HFF-Myc (cell line): ENCODE measurements around the gene TMEM151B.

Source experiments
- DNase-seq: peaks from one replicate; pipeline ENCODE4 v3.0.0-alpha.2; 2011; ENCODE audit warnings: low read depth; ENCODE audit errors: extremely low read depth
- H3K4me3 ChIP-seq: replicated peaks from 2 replicates; pipeline ENCODE4 v1.5.1; 2011; ENCODE audit warnings: low read depth, mild to moderate bottlenecking, control low read depth, low read length
- TF ChIP-seq, protein P1 (sequence below): IDR thresholded peaks from 2 replicates; pipeline ENCODE4 v1.5.1; 2012; ENCODE audit warnings: mild to moderate bottlenecking, low read depth, low read length, control low read depth; ENCODE audit errors: missing control alignments

The TMEM151B gene

DNA sequence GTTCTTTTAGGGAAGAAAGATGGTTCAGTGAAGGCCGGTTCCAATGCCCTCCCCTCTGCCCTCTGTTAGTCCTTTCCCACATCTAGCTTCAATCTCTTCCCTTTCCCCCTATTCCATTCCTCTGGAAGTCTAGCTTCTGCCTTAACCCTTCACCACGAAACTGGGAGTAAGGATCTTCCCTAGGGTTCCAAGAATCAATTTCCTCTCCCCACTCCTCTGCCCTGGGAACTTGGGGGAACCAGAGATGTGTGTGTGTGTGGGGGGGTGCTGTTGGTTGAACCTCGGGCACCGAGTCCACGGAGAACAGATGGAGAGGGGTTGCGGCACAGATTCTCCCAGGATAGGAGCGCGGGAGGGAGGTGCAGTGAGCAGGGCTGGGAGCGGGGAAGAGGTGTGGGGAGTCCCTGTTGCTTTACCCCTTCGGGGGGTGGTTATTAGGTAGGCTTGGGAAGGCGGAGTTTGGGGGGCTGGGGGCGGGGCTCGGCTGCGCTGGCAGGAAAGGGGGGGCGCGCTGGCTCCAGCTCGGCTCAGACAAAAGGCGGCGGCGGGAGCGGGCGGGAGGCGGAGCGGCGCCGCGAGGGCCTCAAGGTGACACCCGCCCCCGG, at the start of gene TMEM151B:
TMEM151B (plus strand) TSS at position 530 of the 605 bp plus-strand sequence. CDS start 293 bp downstream, outside the sequence.
- DNase-seq, result no peak
- TF ChIP-seq, protein P1, sequence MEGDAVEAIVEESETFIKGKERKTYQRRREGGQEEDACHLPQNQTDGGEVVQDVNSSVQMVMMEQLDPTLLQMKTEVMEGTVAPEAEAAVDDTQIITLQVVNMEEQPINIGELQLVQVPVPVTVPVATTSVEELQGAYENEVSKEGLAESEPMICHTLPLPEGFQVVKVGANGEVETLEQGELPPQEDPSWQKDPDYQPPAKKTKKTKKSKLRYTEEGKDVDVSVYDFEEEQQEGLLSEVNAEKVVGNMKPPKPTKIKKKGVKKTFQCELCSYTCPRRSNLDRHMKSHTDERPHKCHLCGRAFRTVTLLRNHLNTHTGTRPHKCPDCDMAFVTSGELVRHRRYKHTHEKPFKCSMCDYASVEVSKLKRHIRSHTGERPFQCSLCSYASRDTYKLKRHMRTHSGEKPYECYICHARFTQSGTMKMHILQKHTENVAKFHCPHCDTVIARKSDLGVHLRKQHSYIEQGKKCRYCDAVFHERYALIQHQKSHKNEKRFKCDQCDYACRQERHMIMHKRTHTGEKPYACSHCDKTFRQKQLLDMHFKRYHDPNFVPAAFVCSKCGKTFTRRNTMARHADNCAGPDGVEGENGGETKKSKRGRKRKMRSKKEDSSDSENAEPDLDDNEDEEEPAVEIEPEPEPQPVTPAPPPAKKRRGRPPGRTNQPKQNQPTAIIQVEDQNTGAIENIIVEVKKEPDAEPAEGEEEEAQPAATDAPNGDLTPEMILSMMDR, result no peak
- H3K4me3 ChIP-seq, result no peak within 1 kb of the TSS

DNA sequence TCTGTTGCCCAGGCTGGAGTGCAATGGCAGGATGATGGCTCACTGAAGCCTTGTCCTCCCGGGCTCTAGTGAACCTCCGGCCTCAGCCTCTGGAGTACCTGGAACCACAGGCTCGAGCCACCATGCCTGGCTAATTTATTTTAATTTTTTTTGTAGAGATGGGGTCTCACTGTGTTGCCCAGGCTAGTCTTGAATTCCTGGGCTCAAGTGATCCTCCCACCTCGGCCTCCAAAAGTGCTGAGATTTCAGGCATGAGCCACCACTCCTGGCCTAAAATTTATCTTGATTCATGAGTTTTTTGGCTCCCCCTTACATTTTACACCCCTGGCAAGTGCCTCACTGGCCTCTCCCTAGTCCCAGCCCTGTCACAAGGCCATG, 49.3 kb upstream of the TMEM151B start:
- DNase-seq, result no peak
- H3K4me3 ChIP-seq, result no peak overlapping the region
- TF ChIP-seq, protein P1, result no peak

DNA sequence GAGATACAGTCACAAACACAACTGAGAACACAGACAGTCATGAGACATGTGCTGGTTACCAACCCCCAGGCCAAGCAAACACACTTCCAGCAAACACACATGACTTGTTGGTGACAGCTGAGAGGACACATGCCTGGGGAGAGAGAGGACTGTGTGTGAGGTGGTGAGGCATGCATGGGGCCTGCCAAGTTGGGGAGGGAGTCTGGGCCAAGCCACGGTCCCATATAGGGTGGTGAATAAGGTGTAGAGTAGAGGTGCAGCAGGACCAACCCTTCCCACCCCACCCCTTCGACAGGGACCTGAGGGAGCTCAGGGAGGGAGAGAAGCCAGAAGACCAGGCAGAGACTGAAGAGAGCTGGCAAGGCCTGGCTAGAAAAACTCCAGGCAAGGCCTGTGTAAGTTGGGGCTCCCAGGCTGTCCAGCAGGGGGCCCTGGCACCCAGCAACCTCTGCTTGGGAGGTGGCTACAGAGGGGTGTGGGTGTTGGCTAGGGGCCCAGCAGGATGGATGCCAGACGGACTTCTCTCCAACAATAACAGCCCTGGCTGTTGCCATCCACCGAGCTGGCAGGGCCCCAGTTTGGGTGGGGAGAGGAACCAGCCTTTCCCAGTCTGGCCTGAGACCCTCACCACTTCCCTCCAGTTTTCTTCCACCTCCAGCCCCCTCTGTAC, 48.8 kb upstream of the TMEM151B start:
- DNase-seq, result peak; percentile 66
- TF ChIP-seq, protein P1, result peak; percentile 86
- no peak overlapping the region for H3K4me3 ChIP-seq

DNA sequence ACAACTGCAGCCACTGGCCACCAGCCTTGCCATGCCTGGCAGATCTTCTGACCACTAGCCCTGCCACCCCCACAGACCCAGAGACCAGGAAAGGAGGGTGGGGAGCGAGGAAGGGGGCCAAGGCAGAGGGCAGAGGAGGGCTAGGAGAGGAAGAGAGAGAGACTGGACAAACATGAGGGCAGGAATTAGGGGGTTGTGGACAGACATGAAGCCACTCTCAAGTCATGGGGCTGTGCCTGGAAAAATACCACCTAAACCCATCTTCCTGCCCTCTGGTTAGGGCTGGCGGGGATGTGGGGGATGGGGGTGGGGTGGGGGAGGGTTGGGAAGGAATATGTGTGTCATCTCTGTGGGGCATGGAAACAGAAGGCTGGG, 48.3 kb upstream of the TMEM151B start:
- TF ChIP-seq, protein P1, result no peak
- DNase-seq, result no peak
- H3K4me3 ChIP-seq, result no peak overlapping the region

DNA sequence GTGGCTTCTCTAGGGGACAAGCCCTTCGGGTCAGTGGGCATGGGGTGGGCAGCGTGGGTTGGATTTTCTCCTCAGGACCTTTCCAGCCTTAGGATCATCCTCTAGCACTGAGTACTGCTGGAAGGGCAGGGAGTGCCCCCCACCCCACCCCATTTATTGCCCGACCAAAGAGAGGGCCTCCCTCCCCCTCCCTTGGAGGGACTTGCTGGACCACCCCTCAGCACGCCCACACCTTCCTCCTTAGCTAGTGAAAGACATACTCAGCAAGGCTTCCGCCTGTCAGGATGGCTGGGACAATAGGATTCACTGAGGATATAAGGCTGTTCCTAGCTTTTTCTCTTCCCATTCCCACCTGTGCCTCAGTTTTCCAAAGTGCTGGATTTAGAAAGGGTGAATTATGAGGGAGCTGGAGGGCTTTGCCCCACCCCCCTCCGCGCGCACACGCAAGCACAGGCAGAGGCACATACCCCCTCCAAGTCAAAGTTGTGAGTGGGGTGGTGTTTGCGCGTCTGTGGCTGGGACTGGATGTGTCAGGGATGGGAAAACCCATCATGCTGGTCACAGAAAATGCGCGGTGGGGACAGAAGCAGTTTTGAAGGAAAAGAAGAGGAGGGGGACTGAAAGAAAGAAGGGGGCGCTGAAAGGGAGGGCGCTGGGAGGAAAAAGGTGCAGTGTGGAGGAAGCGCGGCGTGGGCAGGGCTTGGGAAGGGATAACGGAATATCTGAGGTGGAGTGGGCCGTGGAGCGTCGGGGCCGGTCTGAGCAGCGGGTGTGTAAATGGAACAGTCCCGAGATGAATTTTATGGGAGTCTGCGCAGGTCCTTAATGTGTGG, 47.5 kb upstream of the TMEM151B start:
- DNase-seq, result no peak
- peak overlapping the region; percentile 74 for H3K4me3 ChIP-seq
- TF ChIP-seq, protein P1, result no peak

DNA sequence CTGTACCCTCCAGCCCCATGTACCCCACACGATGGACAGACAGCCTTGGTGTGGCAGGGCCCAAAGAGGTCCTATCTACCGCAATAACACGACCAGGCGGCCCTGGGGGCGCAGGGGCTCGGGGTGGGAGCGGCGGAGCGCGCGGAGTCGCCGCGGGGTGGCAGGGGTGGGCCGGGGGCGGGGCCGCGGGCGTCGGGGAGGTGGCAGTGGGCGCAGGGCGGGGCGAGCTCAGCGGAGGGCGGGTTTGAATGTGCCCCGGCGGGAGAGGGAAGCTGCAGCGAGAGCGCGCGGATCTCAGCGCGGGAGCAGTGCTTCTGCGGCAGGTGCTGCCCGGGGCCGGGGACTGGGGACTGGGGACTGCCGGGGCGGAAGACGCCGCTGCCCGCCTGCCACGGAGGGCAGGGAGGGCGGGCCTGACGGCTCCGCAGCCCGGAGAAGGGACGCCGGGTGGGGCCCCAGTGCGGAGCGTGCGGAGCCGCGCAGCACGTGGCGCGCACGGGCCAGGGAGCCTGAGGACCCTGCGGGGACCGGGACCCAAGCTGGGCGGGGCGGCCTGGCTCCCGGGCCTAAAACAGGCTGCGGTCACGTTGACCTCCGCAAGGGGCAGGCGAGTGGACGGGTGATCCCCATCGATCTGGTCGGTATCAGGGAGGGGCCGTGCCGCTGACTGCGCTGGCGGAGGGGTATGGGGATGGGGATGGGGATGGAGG, 46.8 kb upstream of the TMEM151B start, which contains the start of gene SLC29A1:
SLC29A1 (plus strand) TSS at position 277 of the 710 bp plus-strand sequence. CDS start 3,719 bp downstream, outside the sequence.
- peak within 1 kb of the TSS; percentile 74 for H3K4me3 ChIP-seq
- TF ChIP-seq, protein P1, result no peak
- no peak for DNase-seq
